ENCODE data around the gene CDKN2A.

CDKN2A gene

GRCh38 chr9:21993893-21994555 is at the start of gene CDKN2A:
Gene CDKN2A (minus strand): TSS chr9:21994392.
- DNase-seq, result peak; percentile 61

DNA sequence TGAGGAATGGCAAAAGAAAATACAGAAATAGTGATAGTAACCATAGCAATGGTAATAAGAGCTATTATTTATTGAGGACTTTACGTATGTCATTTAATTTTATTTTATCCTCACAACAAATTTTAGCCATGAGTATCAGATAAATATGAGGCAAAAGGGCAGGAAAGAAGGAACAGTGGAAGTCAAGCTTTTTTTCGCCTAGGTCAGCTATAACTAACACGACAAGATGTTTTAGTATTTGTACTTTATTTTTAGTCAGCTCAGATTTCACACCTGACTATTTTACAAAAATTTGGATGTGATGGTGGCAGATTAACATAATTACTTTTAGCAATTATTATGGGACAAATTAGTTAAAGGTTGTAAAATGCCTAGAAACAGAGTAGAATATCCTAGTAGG is 49.7 kb upstream of the CDKN2A start:
- no peak for DNase-seq

DNA sequence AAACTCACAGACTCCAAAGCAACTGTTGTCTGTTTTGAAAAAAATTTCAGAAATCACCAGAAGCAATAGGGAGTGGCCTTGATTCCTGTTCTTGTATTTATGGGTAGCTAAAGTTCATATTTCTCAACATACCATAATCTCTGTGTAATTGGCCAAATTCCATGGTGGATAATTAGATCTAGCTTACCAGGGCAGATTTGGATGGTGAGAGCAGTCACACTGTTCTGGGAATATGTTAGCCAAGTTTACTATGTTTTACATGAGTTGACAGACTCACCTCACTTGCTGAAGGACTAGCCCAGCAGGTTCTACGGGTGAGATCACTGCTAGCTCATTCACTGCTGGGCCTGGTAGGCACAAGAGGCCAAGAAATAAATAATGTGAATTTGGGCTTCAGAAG is 47.6 kb upstream of the CDKN2A start:
- no peak for DNase-seq

DNA sequence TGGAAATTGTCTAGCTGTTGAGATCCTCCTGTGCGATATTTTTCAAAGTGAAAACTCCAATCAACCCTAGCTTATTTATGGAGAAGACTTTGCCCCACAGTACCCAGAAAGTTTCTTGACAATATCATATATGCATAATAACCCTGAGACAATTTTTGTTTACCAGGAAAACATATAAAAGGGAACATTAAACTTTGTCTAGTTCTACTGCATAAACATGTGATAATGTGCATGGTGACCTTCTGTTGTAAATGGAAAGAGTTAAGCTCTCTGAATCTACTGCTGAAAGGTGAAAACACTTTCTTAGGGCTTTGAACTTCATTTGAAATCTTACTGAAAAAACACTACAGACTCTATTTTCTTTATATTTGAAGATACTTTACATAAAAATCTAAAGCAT is 47.2 kb upstream of the CDKN2A start:
- no peak for DNase-seq

DNA sequence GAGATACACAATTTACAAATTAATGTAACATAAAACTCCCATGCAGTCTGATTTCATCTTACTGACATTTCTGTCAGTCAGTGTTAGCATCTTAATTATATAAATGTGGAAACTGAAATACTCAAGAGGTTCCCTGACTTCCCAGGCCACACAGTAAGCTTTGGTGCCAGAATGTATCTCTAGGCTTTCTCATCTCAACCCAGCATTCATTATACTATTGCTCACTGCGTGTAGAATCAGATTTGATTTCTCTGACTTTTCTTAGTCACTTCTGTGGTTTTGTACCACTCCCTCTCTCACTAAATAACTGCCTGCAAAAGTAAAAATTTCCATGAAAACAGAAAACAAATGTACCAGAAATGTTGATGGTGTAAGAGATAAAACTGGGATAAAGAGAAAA is 46.6 kb upstream of the CDKN2A start:
- DNase-seq, result no peak

DNA sequence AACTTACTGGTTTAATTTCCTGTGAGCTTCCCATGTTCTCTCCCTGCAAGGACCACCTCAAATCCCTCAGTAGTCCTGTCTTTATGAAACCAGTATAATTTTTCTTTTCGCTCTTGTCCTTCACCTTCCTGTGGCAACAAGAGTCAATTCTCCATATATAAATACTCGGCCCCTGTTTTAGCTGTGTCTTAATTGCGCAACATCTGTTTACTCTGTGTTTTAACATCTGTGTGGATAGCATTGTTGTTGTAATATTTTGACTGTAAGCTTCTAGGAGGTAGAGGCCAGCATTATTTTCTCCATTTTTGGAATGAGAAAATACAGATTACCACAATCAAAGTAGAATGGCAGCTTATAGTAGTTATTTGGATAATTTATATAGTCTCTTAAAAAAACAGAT is 45.1 kb upstream of the CDKN2A start:
- no peak for DNase-seq

- peak; percentile 16 for DNase-seq
Observed at GRCh38 chr9:22037954-22038690, 43.9 kb upstream of the CDKN2A start.

DNA sequence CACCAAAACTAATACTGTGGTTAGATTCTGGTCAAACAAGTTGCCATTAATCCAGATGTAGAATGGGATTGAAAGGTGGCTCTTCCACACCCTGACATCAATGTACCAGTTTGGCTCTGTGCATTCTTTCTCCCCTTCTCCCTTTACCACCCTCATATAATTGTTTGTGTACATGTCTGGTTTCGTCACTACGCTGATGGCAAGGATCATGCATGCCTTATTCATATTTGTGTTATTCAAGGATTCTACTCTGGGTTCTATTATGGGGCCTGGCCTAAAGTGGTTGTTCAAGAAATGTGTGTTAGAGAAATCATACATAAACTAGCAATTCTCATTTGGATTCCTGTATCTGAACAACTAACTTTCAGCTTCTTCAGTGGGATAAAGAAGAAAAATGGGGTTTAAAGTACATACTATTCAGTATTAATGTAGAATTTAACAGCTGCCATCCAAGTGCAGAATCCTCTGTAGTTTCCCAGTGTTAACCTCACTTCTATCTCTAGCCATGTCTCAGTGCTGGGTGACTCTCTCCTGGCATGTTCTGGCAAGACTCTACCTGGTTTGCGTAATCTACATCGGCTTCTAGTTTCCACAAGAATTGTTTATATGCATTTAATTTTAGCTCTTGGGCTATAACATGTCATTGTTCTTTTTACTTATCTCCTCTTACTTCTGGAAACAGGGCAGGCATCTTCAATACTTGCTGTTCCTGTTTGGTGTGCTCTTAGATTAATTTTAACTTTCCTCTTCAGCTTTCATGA is 42.9 kb upstream of the CDKN2A start:
- no peak for DNase-seq

GRCh38 chr9:22035591-22036011 is 41.4 kb upstream of the CDKN2A start:
- peak; percentile 15 for DNase-seq

- DNase-seq, result no peak
Observed at GRCh38 chr9:22033012-22033630, 38.9 kb upstream of the CDKN2A start.

GRCh38 chr9:22031655-22032411 is 37.6 kb upstream of the CDKN2A start:
- no peak for DNase-seq

DNA sequence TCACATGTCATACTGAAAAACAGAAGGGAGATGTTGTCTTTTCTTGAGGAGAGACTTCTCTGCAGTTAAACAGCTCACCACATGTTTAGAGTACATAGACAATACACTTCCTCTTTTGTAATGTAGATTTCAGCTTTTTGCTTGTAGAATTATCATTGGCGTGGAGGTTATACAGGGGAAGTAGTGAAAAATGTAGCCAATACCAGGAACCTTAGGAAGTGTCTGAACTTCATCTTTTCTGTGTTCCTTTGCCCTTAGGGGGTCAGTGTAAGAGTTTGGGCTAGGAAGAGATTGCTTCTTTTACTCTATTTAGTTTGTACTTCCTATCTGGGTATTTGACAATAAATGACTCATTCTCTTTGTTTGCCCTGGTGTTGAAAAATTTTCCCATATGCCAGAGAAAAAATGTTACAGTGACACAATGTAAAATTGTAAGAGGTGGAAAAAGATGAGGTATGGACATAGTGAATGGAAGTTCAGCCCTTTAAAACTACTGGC is 36.0 kb upstream of the CDKN2A start:
- DNase-seq, result no peak

DNA sequence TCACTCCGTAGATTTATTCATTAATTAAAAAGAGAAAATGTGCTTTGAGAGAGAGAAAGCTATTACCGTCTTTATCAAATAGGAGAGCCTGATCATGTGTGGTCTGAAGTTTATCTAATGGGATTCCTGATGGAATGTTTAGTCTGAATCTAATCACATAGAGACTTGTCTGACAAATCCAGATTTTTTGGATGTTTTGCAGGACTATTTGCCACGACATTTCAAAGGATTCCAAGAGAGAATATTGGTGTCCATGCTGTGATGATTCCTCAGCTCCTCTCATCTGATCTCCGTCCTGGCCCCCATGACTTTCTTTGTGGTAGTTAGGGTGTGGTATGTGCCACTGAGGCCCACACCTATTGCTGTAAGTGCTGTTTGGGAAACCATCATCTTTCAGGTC is 35.0 kb upstream of the CDKN2A start:
- DNase-seq, result no peak

- peak; percentile 26 for DNase-seq
Observed at GRCh38 chr9:22028394-22028793, 34.2 kb upstream of the CDKN2A start.

GRCh38 chr9:22026696-22027095 is 32.5 kb upstream of the CDKN2A start:
- DNase-seq, result no peak

DNA sequence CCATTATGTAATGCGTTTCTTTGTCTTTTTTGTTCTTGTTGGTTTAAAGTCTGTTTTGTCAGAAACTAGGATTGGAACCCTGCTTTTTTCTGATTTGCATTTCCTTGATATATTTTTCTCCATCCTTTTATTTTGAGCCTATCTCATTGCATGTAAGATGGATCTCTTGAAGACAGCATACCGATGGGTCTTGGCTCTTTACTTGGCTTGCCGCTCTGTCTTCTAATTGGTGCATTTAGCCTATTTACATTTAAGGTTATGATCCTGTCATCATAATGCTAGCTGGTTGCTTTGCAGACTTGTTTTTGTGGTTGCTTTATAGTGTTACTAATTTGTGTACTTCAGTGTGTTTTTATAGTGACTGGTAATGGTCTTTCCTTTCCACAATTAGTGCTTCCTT is 28.2 kb upstream of the CDKN2A start:
- no peak for DNase-seq

- no peak for DNase-seq
Observed at GRCh38 chr9:22010866-22011625, 16.9 kb upstream of the CDKN2A start.

- DNase-seq, result no peak
Observed at GRCh38 chr9:22009506-22009867, 15.3 kb upstream of the CDKN2A start.

GRCh38 chr9:22008717-22009505 is 14.7 kb upstream of the CDKN2A start, which contains the start of gene CDKN2B:
Gene CDKN2B (minus strand): TSS chr9:22009305. CDS start chr9:22008953, 352 bp downstream.
- DNase-seq, result peak; percentile 87

DNA sequence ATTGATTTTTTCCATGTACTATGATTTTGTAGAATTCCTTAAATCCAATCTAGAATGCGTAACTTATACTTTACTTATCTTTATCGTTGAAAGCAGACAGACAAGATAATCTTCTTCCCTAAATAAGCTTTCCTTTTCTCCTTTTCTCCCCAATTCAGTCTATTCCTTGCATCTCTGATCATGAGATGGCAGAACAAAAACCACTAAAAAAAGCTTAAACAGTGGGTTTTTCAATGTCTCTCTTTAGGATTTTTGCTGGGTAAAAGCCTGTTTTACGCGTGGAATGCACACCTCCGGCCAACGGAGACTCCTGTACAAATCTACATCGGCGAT is 14.2 kb upstream of the CDKN2A start:
- DNase-seq, result no peak

Measured in activated CD4-positive, alpha-beta T cell treated with anti-CD3 and anti-CD28 coated beads, Interleukin-10, Interleukin-2, amounts not matched to agents 100 ng/mL and 50 ng/mL, durations not matched to agents 16 hours and 8 hours (primary cell).